CD4-positive, alpha-beta T cell treated with Interleukin-12 subunit alpha and Interleukin-12 subunit beta, for 1 hour (primary cell): ENCODE data around the gene CHRNA4.
"Not testable (repeated sequence)": the region's sequence is repeated elsewhere in the genome, so short reads cannot be mapped to it uniquely, and the experiment has no call there.

ENCODE experiments used
- DNase-seq: peaks from one replicate; pipeline ENCODE4 v3.0.0-alpha.2; 2020

The CHRNA4 gene

DNA sequence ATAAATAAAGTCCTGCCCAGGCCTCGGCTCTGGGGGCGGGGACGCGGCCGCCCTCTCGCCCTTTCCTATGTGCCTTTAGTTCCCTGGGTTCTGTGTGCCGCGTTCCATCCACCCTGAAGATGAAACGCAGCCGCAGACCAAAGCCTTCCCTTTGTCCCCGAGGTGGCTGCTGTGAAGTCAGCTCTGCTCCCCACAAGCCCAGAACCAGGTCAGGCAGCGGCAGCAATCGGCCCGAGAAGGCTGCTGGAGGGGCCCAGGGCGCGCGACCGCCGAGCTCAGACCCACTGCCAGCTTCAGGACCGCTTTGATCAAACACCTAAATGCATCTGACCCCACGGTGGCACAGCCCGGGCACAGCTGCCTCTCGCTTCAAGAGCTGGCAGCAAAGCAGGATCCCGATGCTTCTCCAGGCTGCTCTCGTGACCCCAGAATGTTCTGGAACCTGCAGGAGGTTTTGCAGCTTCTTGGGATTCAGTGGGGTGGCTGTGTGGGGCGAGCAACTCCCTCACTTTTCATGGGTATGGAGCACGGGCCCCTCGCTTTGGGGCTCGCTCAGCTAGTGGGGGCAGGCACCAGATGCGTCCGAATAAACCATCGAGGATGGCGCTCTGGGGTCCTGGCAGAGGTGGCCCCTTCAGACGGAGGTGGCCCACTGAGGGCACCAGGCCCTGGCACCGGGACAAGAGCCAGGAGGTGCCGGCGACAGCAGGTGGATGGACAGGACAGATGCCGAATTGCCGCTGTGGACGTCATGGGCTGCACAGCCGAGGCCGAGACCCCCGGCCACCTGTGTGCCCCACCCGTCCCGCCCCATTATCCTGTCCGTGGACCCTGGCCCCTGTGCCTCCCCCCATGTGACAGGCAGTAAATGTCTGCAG lies 13.0 kb downstream of the CHRNA4 start:
- DNase-seq: no peak

DNA sequence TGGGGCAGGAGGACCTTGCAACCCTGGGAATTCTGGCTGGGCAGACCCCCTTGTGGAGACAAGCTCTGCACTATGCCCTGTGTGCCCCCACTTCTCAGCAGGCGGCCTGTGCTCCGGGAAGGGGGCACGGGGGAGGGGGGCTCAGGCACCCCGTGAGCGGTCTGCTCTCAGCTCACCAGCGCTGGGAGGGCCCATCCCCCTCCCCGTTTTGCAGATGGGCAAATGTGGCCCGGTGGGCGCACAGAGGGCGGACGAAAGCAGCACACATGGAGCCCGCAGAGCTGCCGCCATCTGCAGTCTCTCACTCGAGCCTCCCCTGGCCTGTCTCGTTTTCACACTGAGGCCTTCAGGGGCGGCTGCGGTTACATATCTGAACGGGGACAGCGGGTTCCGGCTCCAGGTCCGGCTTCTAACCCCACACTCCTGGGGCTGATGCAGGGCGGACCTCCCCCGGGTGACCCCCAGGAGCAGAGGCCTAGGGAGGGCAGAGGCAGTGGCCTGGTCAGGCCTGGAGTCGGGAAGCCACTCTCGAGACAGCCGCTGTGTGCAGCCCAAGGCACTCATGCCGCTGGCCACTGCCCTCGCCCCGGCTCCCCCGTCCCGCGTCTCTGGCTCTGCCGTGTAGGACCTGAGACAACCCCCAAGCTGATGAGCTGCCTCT lies 13.9 kb downstream of the CHRNA4 start:
- no peak for DNase-seq

DNA sequence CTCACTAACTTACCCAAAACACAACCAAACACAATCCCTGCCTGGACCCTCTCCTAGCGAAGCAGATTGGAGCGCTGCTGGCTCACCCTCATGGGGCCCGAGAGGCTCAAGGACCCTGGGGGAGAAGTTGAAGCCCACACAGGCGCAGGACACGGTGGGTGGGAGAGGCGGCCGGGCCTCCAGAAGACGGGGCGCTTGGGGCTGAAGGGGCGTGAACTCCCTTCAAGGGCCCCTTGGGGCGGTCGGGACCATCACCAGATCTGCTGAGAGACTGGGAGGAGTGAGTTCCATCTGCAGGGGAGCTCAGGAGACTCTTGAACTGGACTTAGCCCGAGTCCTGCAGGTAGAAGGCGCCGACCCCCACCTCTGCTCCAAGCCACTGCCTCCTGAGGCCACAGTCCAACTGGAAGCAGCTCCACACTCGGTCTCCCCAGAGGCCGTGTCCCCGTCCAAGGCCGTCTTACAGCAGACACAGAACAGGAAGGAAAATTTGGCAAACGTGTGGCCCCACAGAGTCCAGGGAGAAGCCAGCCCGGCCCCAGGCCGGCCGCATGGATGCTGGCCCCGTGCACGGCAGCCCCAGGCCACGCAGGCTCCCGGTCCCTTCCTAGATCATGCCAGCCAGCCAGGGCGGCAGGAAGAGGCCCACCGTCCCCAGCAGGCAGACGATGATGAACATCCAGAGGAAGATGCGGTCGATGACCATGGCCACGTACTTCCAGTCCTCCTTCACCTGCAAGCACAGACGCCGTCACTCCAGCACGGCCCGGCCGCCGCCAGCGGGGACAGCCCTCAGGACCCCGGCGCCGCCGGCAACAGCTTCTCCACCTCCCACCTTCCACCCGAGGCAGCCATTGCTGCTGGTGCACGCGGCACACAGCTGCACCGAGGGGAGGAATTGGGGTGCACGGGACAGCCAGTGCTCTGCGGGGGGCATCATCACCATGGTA lies 14.7 kb downstream of the CHRNA4 start:
- no peak for DNase-seq

DNA sequence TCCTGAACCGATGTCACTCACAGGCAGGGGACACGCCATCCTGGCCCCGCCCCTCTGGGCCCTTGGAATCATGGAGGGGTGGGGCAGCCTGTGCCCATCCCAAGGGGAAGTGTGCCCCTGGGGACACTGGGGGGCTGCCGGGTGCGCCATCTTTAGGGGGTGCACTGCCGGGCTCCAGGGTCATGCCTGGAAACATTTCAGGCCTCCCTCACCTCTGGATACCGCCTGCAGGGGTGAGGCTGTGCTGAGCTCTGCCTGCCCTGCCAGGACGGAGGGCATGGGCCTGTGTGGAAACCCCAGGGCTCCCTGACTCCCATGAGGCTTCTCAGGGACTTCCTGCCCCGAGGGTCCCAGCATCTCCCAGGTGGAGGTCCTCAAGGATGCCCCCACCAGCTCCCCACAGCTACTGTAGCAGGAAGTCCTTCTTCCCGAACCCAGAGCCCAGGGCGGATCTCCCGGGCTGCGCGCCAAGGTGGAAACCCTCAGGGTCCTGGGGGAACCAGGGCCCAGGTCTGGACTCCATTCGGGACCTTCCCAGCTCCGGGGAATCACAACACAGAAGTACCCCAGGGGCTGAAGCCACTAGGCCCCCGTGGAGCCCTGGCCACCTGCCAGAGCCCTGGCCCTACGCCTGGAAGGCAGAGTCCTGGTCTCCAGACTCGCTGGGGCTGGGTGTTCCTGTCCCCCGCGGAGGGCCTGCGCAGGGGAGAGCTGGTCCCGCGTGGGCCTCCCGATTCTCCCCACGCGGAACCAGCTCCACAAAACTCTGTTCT lies 15.6 kb downstream of the CHRNA4 start:
- DNase-seq: no peak

DNA sequence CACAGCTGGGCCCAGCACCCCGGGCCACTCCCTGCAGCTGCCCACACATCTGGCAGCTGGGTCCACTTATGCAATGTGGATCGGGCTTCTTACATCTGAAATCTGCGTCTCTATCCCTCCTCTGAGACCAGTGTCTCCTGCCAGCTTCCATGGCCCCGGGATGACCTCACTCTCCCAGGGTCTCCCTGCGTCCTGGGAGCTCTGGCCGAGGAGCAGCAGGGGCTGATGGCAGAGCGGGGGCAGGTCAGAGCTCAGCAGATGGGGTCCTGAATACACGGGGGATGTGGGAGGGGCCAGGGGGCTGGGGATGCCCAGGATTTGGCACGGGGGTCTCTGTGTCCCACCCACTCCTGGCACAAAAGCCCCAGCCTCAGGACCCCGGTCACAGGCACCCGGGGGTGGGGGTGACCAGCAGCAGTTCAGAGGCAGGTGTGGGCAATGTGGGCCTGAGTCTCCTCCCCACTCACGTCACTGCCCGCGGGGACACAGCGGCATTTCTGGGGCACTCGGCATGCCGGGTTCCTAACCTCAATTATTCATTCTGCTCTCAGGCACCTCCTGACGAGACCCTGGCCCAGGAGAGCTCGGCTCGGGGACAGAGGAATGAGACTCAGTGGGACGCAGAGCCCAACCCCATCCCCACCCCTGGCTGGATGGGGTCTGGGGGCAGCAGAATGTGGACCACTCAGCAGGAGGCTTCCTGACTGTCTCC lies 16.4 kb downstream of the CHRNA4 start:
- no peak for DNase-seq

DNA sequence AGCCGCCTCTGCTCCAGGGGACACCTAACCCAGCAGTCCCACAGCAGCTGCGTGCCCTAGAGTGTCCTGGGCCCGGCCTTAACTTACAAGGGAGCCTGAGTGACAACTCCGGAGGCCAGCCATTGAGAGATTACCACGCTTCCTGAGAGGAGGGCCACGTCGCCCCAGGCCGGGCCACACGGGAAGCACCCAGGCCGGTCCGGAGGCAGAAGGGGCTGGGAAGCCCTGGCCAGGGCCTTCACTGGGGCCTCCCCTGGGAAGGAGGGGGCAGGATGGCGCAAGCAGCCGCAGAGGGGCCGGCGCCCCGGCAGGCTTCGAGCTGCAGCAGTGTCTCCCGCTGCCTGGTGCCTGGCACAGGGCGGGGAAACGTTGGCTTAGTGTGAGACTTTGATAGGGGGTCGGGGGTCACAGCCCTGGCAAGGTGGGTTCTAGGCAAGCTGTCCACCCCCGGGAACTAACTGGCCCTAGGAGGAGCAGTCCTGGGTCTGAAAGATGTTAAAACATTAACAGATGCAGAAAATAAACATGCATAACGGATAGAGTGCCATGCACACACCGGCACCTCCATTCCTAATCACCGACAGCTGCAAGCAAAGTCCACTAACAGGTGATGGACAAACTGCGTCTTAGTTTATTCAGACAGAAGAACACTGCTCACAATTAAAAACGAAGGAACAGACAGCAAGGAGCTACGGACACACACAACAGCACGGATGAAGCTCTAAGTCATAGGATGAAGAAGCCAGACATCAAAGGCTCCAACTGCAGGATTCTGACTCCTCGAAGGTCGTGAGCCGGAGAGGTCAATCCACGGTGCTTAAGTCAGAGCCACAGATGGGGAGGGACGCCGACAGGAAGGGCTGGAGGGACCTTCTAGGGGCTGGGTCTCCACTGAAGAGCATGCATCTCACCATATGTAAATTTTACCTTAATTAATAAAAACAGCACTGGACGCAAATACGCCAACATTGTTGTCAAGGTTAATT lies 17.4 kb downstream of the CHRNA4 start:
- no peak for DNase-seq

DNA sequence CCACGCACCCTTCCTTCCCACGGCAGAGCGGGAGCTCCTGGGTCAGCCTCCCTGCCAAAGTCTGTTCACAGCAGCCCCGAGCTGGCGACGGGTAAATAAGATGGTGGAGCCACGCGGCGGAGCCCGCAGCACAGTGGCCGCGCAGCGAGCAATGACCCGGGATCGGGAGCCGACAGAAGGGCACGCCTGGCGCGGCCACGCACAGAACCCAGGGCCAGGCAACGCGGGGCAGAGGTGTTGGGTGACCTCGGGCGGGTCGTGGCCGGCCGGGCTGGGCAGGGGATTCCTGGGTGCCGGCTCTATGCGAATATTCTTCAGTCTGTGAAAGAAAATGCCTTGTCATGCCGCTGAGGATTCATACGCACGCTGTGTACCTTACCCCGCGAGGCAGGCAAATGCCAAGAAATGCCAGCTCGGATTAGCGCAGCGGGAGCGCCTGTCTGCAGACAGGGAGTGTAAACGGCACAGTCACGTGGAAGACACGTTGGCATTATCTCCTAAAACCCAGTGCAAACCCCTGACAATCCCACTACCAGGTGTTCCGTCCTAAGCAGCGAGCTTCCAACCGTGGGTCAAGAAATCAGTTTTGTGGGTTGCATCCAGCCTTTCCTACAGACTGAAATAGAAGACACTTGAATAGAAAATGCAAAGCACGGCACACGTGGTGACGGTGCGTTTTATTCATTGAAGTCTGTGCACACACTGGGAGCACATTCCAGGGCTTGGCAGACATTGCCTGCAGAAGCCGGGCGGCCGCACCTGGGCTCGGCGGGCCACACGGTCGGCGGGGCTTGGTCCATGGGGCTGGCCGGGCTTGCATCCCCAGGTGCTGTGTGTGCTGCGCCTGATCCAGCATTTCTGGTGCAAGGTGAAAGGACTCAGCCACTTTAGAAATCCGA lies 18.3 kb downstream of the CHRNA4 start:
- no peak for DNase-seq

DNA sequence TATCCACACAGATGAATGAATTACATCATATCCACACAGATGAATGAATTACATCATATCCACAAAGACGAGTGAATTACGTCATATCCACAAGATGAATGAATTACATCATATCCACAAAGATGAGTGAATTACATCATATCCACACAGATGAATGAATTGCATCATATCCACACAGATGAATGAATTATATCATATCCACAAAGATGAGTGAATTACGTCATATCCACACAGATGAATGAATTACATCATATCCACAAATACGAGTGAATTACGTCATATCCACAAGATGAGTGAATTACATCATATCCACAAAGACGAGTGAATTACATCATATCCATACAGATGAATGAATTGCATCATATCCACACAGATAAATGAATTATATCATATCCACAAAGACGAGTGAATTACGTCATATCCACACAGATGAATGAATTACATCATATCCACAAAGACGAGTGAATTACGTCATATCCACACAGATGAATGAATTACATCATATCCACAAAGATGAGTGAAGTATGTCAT lies 20.9 kb downstream of the CHRNA4 start:
- not testable (repeated sequence) for DNase-seq

DNA sequence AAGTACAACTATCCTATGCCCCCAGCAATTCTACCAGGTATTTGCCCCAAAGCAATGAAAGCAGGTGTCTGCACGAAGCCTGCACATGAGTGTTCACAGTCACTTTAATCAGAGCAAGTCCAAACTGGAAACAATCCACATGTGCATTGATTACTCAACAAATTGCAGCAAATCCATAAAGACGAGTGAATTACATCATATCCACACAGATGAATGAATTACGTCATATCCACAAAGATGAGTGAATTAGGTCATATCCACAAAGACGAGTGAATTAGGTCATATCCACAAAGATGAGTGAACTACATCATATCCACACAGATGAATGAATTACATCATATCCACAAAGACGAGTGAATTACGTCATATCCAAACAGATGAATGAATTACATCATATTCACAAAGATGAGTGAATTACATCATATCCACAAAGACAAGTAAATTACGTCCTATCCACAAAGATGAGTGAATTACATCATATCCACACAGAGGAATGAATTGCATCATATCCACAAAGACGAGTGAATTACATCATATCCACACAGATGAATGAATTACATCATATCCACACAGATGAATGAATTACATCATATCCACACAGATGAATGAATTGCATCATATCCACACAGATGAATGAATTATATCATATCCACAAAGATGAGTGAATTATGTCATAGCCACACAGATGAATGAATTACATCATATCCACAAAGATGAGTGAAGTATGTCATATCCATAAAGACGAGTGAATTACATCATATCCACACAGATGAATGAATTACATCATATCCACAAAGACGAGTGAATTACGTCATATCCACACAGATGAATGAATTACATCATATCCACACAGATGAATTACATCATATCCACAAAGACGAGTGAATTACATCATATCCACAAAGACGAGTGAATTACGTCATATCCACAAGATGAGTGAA lies 21.7 kb downstream of the CHRNA4 start:
- not testable (repeated sequence) for DNase-seq

DNA sequence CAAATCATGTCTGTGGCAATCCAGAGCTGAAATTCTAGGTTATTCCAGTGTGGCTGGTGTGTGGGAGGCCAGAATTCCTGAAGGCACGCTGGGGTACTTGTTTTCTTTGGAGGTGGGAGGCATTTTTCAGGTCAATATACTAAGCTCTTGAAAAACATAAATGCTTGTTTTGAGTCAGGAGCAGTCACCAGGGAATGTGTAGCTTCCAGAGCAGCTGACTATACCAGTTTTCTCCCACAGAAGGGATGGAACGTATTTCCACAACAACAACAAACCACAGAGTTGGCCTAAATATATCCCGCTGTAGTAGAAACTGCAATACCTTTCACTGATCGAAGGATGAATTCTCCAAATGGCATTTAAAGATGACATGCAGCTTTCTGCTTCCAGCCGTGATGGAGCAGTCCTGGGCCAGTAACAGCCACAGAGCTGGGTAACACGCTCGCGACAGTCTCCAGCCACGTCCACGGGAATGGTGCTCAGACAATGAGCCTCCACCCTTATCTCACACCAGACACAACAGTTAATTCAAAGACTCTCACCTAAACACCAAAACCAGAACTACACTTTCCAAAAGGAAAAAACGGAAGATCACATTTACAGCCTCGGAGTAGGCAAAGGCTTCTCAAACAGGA lies 23.2 kb downstream of the CHRNA4 start:
- no peak for DNase-seq

DNA sequence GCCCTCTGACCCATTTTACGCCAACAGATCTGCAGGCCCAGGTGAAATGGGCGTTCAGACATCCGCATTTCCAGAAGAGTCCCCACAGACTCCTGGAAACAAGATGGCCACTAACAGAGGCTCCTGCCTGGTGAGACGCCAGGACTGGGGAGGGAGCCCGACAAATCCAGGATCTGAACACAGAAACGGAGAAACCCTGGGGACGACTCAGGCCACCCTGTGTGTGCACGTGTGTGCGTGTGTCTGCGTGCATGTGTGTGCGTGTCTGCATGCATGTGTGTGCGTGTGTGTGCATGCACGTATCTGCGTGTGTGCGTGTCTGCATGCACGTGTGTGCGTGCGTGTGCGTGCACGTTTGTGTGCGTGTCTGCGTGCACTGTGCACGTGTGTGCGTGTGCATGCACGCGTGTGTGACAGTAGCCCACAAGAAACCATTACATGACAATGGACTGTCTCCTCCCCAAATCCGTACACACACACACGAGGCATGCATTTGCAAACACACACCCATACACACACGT lies 24.9 kb downstream of the CHRNA4 start:
- no peak for DNase-seq

DNA sequence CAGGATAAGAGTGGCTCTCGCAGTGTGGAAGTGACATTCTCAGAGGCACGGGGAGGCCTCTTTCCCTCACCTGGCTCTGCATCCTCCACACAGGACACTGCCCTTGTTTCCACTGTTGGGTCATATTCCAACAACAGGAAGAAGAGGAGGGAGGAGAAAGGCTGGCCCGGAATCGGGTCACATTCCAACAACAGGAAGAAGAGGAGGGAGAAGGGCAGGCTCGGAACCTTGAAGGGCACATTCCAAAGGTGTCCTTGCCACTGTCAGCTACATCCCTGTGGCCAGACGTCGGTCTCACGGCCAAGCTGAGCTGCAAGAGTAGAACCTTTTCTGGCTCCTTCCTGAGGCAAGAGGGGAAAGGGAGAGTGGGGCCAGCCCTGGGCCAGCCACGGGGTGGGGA lies 25.4 kb downstream of the CHRNA4 start:
- DNase-seq: no peak

DNA sequence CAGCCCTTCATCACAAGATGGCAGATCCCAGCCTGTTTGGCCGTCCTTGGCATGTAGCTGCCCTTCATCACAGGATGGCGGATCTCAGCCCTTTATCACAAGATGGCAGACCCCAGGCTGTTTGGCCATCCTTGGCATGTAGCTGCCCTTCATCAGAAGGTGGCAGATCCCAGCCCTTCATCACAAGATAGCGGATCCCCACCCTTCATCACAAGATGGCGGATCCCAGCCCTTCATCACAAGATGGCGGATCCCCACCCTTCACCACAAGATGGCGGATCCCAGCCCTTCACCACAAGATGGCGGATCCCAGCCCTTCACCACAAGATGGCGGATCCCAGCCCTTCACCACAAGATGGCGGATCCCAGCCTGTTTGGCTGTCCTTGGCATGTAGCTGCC lies 26.1 kb downstream of the CHRNA4 start:
- not testable (repeated sequence) for DNase-seq

DNA sequence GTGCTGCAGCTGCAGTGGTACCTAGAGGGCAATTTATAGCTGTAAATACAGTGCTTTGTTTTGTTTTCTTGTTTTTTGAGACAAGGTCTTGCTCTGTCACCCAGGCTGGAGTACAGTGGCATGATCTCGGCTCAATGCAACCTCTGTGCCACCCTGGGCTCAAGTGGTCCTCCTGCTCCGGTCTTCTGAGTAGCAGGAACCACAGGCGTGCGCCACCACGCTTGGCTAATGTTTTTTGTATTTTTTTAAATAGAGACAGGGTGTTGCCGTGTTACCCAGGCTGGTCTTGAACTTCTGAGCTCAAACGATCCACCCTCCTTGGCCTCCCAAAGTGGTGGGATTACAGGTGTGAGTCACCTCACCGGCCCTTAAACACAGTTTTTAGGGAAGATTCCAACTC lies 26.8 kb downstream of the CHRNA4 start:
- DNase-seq: no peak

DNA sequence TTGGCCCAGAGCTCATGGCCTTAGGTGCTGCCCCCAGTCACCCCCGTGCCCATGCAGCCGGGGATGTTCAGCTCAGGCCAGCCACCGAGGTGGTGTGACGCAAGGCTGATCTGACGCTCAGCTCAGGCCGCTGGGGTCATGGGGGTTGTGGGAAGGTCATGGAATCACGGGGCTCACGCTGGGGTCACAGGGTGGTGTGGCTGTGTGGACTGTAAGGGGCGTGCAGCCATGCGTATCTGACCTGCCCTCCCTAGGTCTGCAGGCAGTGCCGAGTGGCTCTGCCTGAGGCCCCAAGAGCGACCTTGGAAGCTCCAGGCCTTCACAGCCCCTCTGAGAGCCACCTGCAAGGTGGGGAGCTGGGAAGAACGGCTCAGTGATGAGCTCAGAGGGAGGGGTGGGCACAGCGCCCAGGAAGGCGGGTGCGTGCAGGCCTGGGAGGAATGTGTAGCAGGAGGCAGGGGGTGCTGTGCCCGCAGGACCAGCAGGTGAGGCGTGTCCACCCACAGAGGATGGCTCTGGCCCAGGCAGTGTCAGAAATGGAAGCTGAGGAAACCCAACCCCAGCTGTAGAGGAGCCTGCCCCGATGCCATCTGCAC lies 27.8 kb downstream of the CHRNA4 start:
- no peak for DNase-seq

DNA sequence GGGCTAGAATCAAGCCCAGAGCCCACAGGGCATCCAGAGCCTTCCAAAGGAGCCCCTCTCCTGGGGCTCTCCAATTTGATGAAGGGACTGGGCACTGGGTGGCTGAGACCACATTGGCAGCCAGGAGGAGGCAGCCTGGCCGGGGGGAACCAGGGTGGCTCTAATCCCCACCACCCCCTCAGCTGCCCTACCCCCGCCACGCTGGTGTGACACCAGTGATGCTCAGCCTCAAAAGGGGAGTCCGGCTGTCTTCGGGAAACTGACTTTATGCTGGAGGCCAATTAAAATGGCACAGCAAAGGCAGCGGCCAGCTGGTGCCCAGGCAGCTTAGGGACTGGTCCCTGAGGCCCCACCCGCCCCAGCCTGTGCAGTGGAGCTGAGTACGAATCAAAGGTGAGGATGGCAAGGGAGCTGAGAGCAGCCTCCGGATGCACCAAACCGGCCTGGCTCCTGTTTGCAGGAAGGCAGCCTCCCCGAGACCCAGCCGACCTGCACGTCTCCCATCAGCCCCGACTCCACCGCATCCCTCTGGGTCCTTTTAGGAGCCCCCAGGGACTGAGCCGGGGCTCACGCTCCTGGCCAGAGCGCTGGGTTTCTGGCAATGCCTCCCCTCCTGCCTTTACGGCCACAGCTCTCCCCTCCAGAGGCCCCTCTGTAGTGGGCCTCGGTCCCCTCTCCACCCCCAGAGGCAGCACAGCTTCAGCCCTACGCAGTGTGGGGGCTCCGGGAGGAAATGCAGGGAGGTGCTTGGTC lies 28.5 kb downstream of the CHRNA4 start:
- no peak for DNase-seq
